Inflammatory macrophage treated with lipopolysaccharide for 4 hours (primary cell): Measurements from ENCODE around the gene HOXB5.

Source experiments
- DNase-seq: peaks from one replicate; pipeline ENCODE4 v3.0.0-alpha.2; 2020

HOXB5 gene

GRCh38 chr17:48571826-48572417 lies 21.7 kb downstream of the HOXB5 start:
- no peak for DNase-seq

GRCh38 chr17:48571024-48571818 lies 22.4 kb downstream of the HOXB5 start:
- no peak for DNase-seq

- no peak for DNase-seq
Measured at GRCh38 chr17:48570325-48571023, 23.1 kb downstream of the HOXB5 start.

- DNase-seq: no peak
Measured at GRCh38 chr17:48569674-48570324, 23.8 kb downstream of the HOXB5 start.

GRCh38 chr17:48569240-48569582 lies 24.4 kb downstream of the HOXB5 start:
- DNase-seq: no peak

- DNase-seq: no peak
Measured at GRCh38 chr17:48568499-48569239, 24.9 kb downstream of the HOXB5 start.

DNA sequence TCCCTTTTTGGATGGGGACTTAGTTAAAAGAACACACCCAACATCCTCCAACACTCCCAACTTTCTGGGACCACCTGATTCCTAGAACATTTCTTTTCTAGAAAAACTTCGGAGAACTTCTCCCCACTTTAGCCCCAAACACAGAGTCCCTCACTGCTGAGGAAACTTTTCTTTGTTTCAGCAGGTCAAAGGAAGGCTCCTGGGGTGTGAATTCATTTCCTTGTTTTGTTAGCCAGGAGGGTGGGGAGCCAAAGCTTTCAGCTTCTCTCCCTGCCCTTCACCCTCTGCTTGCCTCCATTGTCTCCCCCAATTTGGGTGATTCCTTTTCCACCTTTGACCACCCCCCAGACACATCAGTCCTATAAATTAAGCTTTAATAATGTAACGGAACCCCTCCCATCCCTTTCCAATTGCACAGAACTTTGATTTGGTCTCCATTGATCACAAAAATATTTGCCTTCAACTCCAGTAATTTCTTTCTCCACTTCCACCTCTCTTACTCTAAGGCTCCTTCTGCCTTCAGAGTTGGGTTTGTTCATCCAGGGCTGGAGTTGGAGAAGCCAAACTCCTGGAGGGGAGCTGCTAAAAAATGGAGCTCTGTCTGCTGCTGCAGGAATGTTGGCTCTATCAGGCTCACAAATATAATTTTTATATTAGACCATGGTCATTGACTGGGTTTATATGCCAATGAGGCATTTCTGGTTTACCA lies 25.8 kb downstream of the HOXB5 start:
- DNase-seq: no peak

- DNase-seq: no peak
Measured at GRCh38 chr17:48567209-48567608, 26.4 kb downstream of the HOXB5 start.

GRCh38 chr17:48566717-48567116 lies 26.9 kb downstream of the HOXB5 start:
- DNase-seq: no peak

DNA sequence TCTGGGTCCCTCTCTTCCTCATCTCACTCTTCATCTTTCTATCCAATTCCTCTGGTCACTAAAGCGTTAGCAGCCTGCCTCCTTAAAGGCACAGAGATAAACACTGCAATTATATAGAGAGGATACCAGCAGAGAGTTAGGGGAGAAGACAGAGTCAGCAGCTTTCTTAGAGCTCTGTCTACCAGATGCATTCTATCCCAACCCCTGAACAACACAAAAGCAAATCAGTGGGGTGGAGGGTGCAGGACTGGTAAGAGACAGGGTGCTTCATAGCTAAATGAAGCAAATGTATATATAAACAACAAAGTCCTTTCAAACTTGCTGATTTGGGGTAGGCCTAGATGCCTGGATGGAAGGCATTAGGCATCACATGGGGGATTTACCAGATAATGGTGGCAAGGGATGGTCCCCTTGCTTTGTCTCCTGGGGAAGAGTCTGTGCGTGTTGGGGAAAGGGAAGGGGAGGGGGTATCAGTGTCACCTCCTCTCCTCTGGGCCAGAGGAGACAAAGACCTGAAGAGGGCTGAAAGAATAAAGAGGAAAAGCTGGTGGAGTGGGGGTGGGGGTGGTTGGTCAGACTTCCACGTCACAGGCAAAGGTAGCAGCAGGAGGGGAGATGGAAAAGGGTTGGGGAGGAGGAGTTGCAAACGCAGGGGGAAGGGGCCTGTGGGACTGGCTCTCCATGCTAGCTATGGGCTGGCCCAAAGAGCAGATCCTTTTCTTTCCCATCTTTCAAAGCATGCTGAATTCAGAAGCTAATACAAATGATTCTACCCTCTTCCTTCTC lies 27.5 kb downstream of the HOXB5 start:
- DNase-seq: no peak

- no peak for DNase-seq
Measured at GRCh38 chr17:48565022-48565554, 28.5 kb downstream of the HOXB5 start.

- DNase-seq: no peak
Measured at GRCh38 chr17:48564188-48565021, 29.2 kb downstream of the HOXB5 start.

DNA sequence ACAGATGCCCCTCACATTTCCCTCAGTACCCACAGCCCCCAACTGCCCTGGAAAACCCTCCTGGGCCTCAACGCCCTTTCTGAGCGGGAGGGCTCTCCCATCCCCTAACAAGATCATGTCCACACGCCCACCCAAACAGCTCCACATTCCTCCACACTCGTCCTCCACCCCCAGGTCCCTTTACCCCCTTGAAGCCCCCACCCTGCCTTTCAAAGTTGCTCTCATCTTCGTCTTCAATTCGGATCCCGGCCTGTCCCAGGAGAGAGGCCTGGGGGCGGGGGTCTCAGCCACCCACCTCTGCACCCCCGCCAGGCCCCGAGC lies 29.8 kb downstream of the HOXB5 start:
- DNase-seq: no peak

DNA sequence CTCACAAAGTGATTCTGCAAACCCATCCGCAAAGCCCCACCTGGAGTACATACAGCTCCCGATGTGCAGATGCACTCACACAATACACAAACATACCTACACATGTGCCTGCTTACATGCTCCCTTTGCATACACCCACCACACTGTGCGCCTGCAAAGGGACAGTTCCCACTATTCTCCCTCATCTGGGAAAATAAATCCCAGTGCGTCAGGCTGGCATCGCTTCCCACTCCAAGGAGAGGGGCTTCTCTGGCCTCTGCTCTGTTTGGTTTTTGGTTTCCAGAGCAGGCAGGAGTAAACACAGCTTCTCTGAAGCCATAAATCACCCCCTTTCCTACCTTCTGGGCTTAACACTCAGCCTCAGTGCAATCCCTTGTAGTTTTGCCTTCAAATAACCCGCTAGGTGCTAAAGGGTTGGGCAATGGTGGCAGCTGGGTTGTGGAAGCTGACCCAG lies 30.2 kb downstream of the HOXB5 start:
- no peak for DNase-seq

- no peak for DNase-seq
Measured at GRCh38 chr17:48562934-48563333, 30.6 kb downstream of the HOXB5 start.

DNA sequence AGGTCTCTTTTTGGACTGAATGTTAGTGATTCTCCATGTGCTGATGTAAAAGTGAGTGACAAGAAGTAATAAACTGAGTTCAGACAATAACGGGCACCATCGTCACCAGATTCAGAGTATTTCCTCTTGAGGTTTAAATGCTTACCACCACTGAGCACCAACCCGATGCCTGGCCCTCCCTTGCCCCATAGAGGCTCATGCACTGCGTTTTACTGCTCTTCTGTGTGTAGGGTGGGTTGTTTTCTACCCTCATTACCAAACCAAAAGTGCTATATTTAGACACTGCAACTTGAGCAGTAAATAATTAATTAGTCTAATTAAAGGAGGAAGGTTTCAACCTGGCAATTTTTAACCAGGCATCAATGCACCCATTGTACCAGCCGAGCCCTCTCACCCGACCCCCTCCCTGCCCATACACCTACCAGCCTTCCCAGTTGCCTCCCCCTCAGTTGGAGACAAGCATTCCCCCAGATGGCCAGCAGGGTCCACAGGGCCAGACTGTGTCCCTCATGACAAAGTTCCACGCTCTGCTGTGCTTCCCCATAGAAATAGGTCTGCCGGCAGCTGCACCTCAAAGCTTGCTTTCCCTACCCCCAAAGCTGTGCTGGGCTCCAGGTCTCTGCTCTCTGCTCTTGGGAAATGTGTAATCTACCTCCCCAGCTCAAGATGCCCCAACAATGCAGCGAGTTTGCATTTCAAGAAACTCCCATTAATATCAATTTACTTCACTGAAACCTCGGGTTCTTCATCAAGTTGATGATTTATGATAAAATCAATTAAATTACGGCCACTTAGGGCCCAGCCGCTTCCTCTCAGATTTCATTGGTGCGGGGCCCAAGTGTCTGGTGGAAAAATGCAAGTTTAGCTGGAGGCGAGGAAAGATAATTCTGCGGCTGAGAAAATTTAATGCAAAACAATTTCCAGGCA lies 31.4 kb downstream of the HOXB5 start:
- DNase-seq: no peak

- DNase-seq: no peak
Measured at GRCh38 chr17:48559840-48560817, 33.5 kb downstream of the HOXB5 start.
